GM12878 (cell line): ENCODE results near the gene ADGRG1. TPM values are rescaled to one million over a fixed set of nuclear protein-coding genes. Genes with fewer than 3 reads are reported as not detected.

Experiments
- ATAC-seq: fragments of 200-7000 bp; cut with Tn5 transposase; 3 replicates; pipeline ENCODE4 v1.9.1; 2020; ENCODE audit warnings: mild to moderate bottlenecking, moderate library complexity
- BruUV-seq: library from RNA; stranded (reverse); fragments of 400-500 nt; replicated peaks from 2 replicates; lab custom pipeline; 2021; lab: Mats Ljungman, UMichigan
- CTCF ChIA-PET: fragments of 300-600 bp; sonication (Branson Sonifier 250); formaldehyde crosslinking; extraction: SDS; loops from one replicate; lab custom pipeline; 2021; ENCODE audit warnings: inconsistent platforms; lab: Yijun Ruan, JAX
- POLR2A ChIA-PET: fragments of 350-600 bp; formaldehyde crosslinking; extraction: SDS; loops from one replicate; lab custom pipeline; 2021; ENCODE audit warnings: inconsistent platforms; lab: Charles Lee
- RAD21 ChIA-PET: fragments of 300-600 bp; sonication (Branson Sonifier 250); formaldehyde crosslinking; loops from one replicate; lab custom pipeline; 2023; ENCODE audit warnings: antibody characterized with exemption; ENCODE audit not compliant: unreplicated experiment; lab: Charles Lee
- SMC1A ChIA-PET: fragments of 300-600 bp; sonication (Branson Sonifier 250); formaldehyde crosslinking; loops from one replicate; lab custom pipeline; 2023; ENCODE audit not compliant: unreplicated experiment, uncharacterized antibody; lab: Charles Lee
- DNase-seq: peaks from one replicate; pipeline ENCODE4 v3.0.0-alpha.2; 2011; ENCODE audit warnings: low read depth, low spot score
- FAIRE-seq: peaks from 3 replicates; lab custom pipeline; 2011; peaks lifted over from hg19 to GRCh38; lab: Jason Lieb, UNC
- H2AFZ ChIP-seq: 2 replicates; pipeline ENCODE4 v1.6.0; 2011; ENCODE audit warnings: low read depth, low read length, control low read depth; ENCODE audit not compliant: control insufficient read depth
- H3K27ac ChIP-seq: 2 replicates; pipeline ENCODE4 v1.5.1; 2011; ENCODE audit warnings: control low read depth; ENCODE audit not compliant: control insufficient read depth, insufficient read depth
- H3K27me3 ChIP-seq, 2 experiments: replicated peaks in 1 of 2; 2 replicates each; pipeline versions ENCODE4 v1.6.0 to v1.6.1; 2011; ENCODE audit warnings: low read length in 1 of 2; ENCODE audit not compliant: control insufficient read depth in 2 of 2, insufficient read depth in 2 of 2
- H3K36me3 ChIP-seq, 2 experiments: 2 replicates each; pipeline ENCODE4 v1.5.1; 2011; ENCODE audit warnings: low read length in 1 of 2; ENCODE audit not compliant: control insufficient read depth in 2 of 2, insufficient read depth in 2 of 2
- H3K4me1 ChIP-seq: 2 replicates; pipeline ENCODE4 v1.6.1; 2011; ENCODE audit warnings: mild to moderate bottlenecking, low read length, moderate library complexity, mixed read lengths; ENCODE audit not compliant: control insufficient read depth, insufficient read depth
- H3K4me2 ChIP-seq: 2 replicates; pipeline ENCODE4 v1.6.0; 2011; ENCODE audit warnings: control low read depth; ENCODE audit not compliant: control insufficient read depth, insufficient read depth
- H3K4me3 ChIP-seq: fragments of 200-600 bp; sonication (generic); 2 replicates; pipeline ENCODE4 v1.5.1; 2016
- H3K79me2 ChIP-seq: 2 replicates; pipeline ENCODE4 v1.6.0; 2011; ENCODE audit warnings: low read length; ENCODE audit not compliant: control insufficient read depth, insufficient read depth
- H3K9ac ChIP-seq: 2 replicates; pipeline ENCODE4 v1.8.0; 2011; ENCODE audit warnings: low read length, control low read depth, mixed read lengths; ENCODE audit not compliant: control insufficient read depth, insufficient read depth
- H3K9me3 ChIP-seq: replicated peaks from 3 replicates; pipeline ENCODE4 v1.5.1; 2011; ENCODE audit warnings: mild to moderate bottlenecking, low read length; ENCODE audit not compliant: control insufficient read depth, insufficient read depth
- H4K20me1 ChIP-seq: 2 replicates; pipeline ENCODE4 v1.6.0; 2011; ENCODE audit not compliant: control insufficient read depth, insufficient read depth
- EP300 ChIP-seq, 2 experiments: fragments of 150-350 bp in 1 of 2; IDR thresholded peaks; 2 replicates each; pipeline ENCODE4 v1.6.1; 2011 to 2012; ENCODE audit warnings: low read depth in 2 of 2, low read length in 2 of 2, borderline replicate concordance in 1 of 2, improper control_type of control experiment in 1 of 2, inconsistent platforms in 1 of 2; ENCODE audit not compliant: control insufficient read depth in 1 of 2
- IKZF2 ChIP-seq, 2 experiments: fragments of 450-650 bp; IDR thresholded peaks; 2 replicates each; pipeline ENCODE4 v1.6.1; 2017; ENCODE audit warnings: mild to moderate bottlenecking in 2 of 2, moderate library complexity in 2 of 2
- MLLT1 ChIP-seq: fragments of 450-650 bp; IDR thresholded peaks from 2 replicates; pipeline ENCODE4 v1.6.1; 2016; ENCODE audit warnings: mild to moderate bottlenecking
- PAX5 ChIP-seq: IDR thresholded peaks from 2 replicates; pipeline ENCODE4 v1.6.1; 2011; ENCODE audit warnings: low read depth, low read length, borderline replicate concordance
- RUNX3 ChIP-seq: IDR thresholded peaks from 2 replicates; pipeline ENCODE4 v1.6.1; 2012; ENCODE audit warnings: low read length, inconsistent platforms
- SUZ12 ChIP-seq: fragments of 200-600 bp; sonication (generic); IDR thresholded peaks from one replicate; pipeline ENCODE4 v1.6.1; 2018; ENCODE audit warnings: antibody characterized with exemption, mild to moderate bottlenecking; ENCODE audit not compliant: unreplicated experiment
- WGBS: methylation state at CpG from one replicate; pipeline ENCODE4 v1.1.6; 2016; ENCODE audit warnings: low lambda C conversion rate; ENCODE audit not compliant: insufficient replicate concordance, insufficient coverage; ENCODE audit errors: missing lambda C conversion rate; 5-methylcytosine and 5-hydroxymethylcytosine counted together
- in situ Hi-C: fragments of 300-500 bp; cut with MboI; formaldehyde crosslinking; loops from 9 replicates; pipeline ENCODE4 v1.14.3; 2018; ENCODE audit warnings: mixed read lengths
- intact Hi-C: fragments of 100-400 bp; cut with micrococcal nuclease; formaldehyde crosslinking; loops from one replicate; pipeline ENCODE4 v1.14.2; 2022; ENCODE audit not compliant: unreplicated experiment
- polyA plus RNA-seq, 11 experiments: library from polyadenylated mRNA; depleted of rRNA in 4 of 11; unstranded in 6 of 11; stranded (reverse) in 5 of 11; fragments of >200 nt; fragmentation: Nextera tagmentation in 4 of 11; fragmentation: Illumina TruSeq in 1 of 11; extraction: Ambion mirVana in 4 of 11; extraction: Trizol in 1 of 11; gene quantifications; 1 replicate in 1 of 11; 2 replicates in 10 of 11; pipeline versions ENCODE4 v1.2.1 to v1.2.3, GENCODE V29; 2011 to 2016; ENCODE audit warnings: inconsistent platforms in 2 of 11, missing spikeins in 2 of 11, low read depth in 1 of 11
- total RNA-seq, 4 experiments: library from RNA; depleted of rRNA in 3 of 4; stranded (reverse); fragments of >200 nt in 3 of 4; fragmentation: Illumina TruSeq in 1 of 4; extraction: Trizol in 1 of 4; gene quantifications; 2 replicates each; pipeline versions ENCODE4 v1.2.1 to v1.2.3, GENCODE V29; 2013 to 2021

ADGRG1 gene
- total and polyA plus RNA-seq, 10 of the 15 experiments (the other 5 are each of a cell fraction or from before 2014, with no cell fraction given) = 0.07 to 2.0 (median 0.75) TPM

DNA sequence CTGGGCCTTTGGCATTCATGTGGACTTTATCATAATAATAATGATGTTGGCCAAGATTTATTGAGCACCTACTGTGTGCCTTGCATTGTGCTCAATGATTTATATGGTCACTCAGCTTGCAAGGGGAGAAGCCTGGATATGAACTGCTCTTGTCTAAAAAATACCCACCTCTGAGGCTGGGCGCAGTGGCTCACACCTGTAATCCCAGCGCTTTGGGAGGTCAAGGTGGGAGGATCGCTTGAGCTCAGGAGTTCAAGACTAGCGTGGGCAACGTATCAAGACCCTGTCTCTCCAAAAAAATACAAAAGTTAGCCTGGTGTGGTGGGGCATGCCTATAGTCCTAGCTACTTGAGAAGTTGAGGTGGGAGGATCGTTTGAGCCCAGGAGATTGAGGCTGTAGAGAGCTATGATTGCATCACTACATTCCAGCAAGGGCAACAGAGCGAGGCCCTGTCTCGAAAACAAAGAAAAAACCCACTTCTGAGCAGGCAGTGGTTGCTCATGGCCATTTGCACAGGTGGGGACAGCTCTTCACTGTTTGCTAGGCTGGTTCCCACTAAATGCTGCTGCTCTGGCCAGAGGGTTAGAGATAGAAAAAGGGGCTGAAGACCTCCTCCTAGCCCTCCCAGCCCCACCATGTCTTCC is 4.3 kb upstream of the ADGRG1 start:
- no peaks in the 10 kb centered on the region for H3K9me3 ChIP-seq
- no peak overlapping the region for H3K4me2 ChIP-seq
- in situ Hi-C loops (no loop called here), intact Hi-C loops (no loop called here)
- 45% methylated on average over 8 of the region's 8 CpGs for WGBS
- ChIA-PET POLR2A (no interaction called here), RAD21 (interaction anchor here (1.8 kb wide), 1 partner anchor 14 kb away, joined by 7 read pairs; no protein-coding TSS in a partner anchor), CTCF (interaction anchor here (0.9 to 1.3 kb wide), 5 partner anchors 9 to 33 kb away, joined by 3 read pairs; no protein-coding TSS in a partner anchor), SMC1A (interaction anchor here (1.0 to 2.8 kb wide), 3 partner anchors 10 to 24 kb away, joined by 3 to 11 read pairs (median 3); no protein-coding TSS in a partner anchor)
- no TSS peak for BruUV-seq
- no peaks in the 10 kb centered on the region for H3K4me1 ChIP-seq
- no peaks in the 10 kb centered on the region for H4K20me1 ChIP-seq
- peaks cover 0 to 3% of the 10 kb centered on the region in 2 experiments; a peak in 1 of 4 replicates for H3K27me3 ChIP-seq
- H3K36me3 ChIP-seq = no peaks in the 10 kb centered on the region
- FAIRE-seq = no peak
- DNase-seq = no peak
- no peak overlapping the region for H3K27ac ChIP-seq
- H2AFZ ChIP-seq = no peak overlapping the region
- no peak overlapping the region for H3K4me3 ChIP-seq
- no peak for ATAC-seq
- TF ChIP-seq PAX5 (no peak), RUNX3 (no peak), IKZF2 (IDR thresholded peaks at IDR 0.05) (no peak), MLLT1 (no peak), EP300 (IDR thresholded peaks at IDR 0.05; ENCODE audit: borderline replicate concordance in 1 of 2, control insufficient read depth in 1 of 2, low read depth in 2 of 2, low read length in 2 of 2) (no peak), SUZ12 (no peak)
- no peaks in the 10 kb centered on the region for H3K79me2 ChIP-seq
- no peak overlapping the region for H3K9ac ChIP-seq
